ENCODE data around the gene PDE5A. TPM values are rescaled to one million over a fixed set of nuclear protein-coding genes. Genes with fewer than 3 reads are reported as not detected.

Gene PDE5A
- total and polyA plus RNA-seq, 2 donors (not counting 1 experiment from before 2014, with no cell fraction given): 0.49 to 1.4 TPM

GRCh38 chr4:119632216-119632615, 3.6 kb upstream of the PDE5A start:
- Histone ChIP-seq H3K79me2 (ENCODE audit: control insufficient read depth, insufficient read depth, low read length) (no peaks in the 10 kb centered on the region), H3K36me3 (replicated peaks in 1 of 2; ENCODE audit: control extremely low read depth in 1 of 2, control insufficient read depth in 1 of 2, extremely low read depth in 1 of 2, insufficient read depth in 2 of 2, low read length in 1 of 2) (no peaks in the 10 kb centered on the region), H3K27ac (ENCODE audit: low read length in 2 of 2) (no peak overlapping the region), H3K4me3 (ENCODE audit: control extremely low read depth in 1 of 5, extremely low read depth in 1 of 5, insufficient read depth in 1 of 5, low read depth in 2 of 5, low read length in 4 of 5) (no peak overlapping the region), H3K9me3 (ENCODE audit: control extremely low read depth in 1 of 3, control insufficient read depth in 2 of 3, insufficient read depth in 1 of 3, low read length in 2 of 3) (no peaks in the 10 kb centered on the region), H4K20me1 (ENCODE audit: control insufficient read depth, insufficient read depth, low read length, poor library complexity, severe bottlenecking) (no peaks in the 10 kb centered on the region), H3K4me2 (replicated peaks; ENCODE audit: low read depth, low read length, poor library complexity, severe bottlenecking) (no peak overlapping the region), H3K9ac (ENCODE audit: low read length) (no peak overlapping the region), H3K27me3 (replicated peaks in 1 of 4; ENCODE audit: control extremely low read depth in 1 of 4, control insufficient read depth in 3 of 4, insufficient read depth in 4 of 4, low read length in 3 of 4) (peaks cover 0 to 17% (median 8%) of the 10 kb centered on the region in 4 experiments), H3K4me1 (ENCODE audit: control insufficient read depth in 2 of 2, insufficient read depth in 2 of 2, low read length in 2 of 2) (peaks cover 14 to 18% of the 10 kb centered on the region in 2 donors), H2AFZ (ENCODE audit: insufficient read depth, low read depth, low read length, poor library complexity, severe bottlenecking) (no peak overlapping the region)
- CTCF ChIA-PET: no interaction called here
- WGBS (ENCODE audit: insufficient coverage): no CpG with 5 or more reads among the region's 1 CpG
- peaks cover 19% of the 10 kb centered on the region for H3K4me1 Mint-ChIP-seq
- no peaks in the 10 kb centered on the region for H3K9me3 Mint-ChIP-seq (ENCODE audit: insufficient read depth)
- intact Hi-C loops (cut with micrococcal nuclease): no loop called here
- POLR2A ChIA-PET: no interaction called here
- H3K27ac Mint-ChIP-seq: no peak overlapping the region
- no peak for DNase-seq
- no peak overlapping the region for H3K4me3 Mint-ChIP-seq
- peaks cover 33% of the 10 kb centered on the region for H3K27me3 Mint-ChIP-seq
- ATAC-seq (ENCODE audit: low read depth): no peak
- TF ChIP-seq CTCF (IDR thresholded peaks at IDR 0.05): no peak
- no peak for TF ChIP-seq EZH2 (IDR thresholded peaks at IDR 0.05; ENCODE audit: borderline replicate concordance, insufficient read depth, low read depth, low read length, poor library complexity, severe bottlenecking)

GRCh38 chr4:119629142-119629471, 503 bp upstream of the PDE5A start:
- WGBS (ENCODE audit: insufficient coverage): 0% methylated on average over 3 of the region's 12 CpGs
- no peak for DNase-seq

More at GRCh38 chr4:119629142-119629471, 503 bp upstream of the PDE5A start:
- no peak for TF ChIP-seq EZH2 (IDR thresholded peaks at IDR 0.05; ENCODE audit: borderline replicate concordance, insufficient read depth, low read depth, low read length, poor library complexity, severe bottlenecking)
- TF ChIP-seq CTCF (IDR thresholded peaks at IDR 0.05): peak; percentile 43
- ChIA-PET CTCF (interaction anchor here (0.6 to 2.3 kb wide), 14 partner anchors 10 to 883 kb away, joined by 3 to 9 read pairs (median 4); no protein-coding TSS in a partner anchor), POLR2A (interaction anchor here (1.2 kb wide), 1 partner anchor 330 kb away, joined by 5 read pairs; no protein-coding TSS in a partner anchor)
- H3K9ac ChIP-seq (ENCODE audit: low read length): peak overlapping the region; percentile 73
- Mint-ChIP-seq H3K4me1 (peaks cover 26% of the 10 kb centered on the region), H3K4me3 (peak overlapping the region; percentile 87), H3K27ac (no peak overlapping the region), H3K9me3 (ENCODE audit: insufficient read depth) (no peaks in the 10 kb centered on the region), H3K27me3 (peaks cover 19% of the 10 kb centered on the region)
- H3K4me3 ChIP-seq (ENCODE audit: control extremely low read depth in 1 of 5, extremely low read depth in 1 of 5, insufficient read depth in 1 of 5, low read depth in 2 of 5, low read length in 4 of 5): peak overlapping the region; percentile 7 to 77 (median 63)
- H3K27me3 ChIP-seq (replicated peaks in 1 of 4; ENCODE audit: control extremely low read depth in 1 of 4, control insufficient read depth in 3 of 4, insufficient read depth in 4 of 4, low read length in 3 of 4): peaks cover 0 to 26% (median 11%) of the 10 kb centered on the region in 4 experiments
- ATAC-seq (ENCODE audit: low read depth): peak; percentile 19
- H3K79me2 ChIP-seq (ENCODE audit: control insufficient read depth, insufficient read depth, low read length): no peaks in the 10 kb centered on the region
- intact Hi-C loops (cut with micrococcal nuclease): loop anchor here (1.0 to 5.0 kb wide), 5 partner anchors 332 to 867 kb away; partner anchors contain the start of genes SEC24D and USP53
- H3K36me3 ChIP-seq (replicated peaks in 1 of 2; ENCODE audit: control extremely low read depth in 1 of 2, control insufficient read depth in 1 of 2, extremely low read depth in 1 of 2, insufficient read depth in 2 of 2, low read length in 1 of 2): no peaks in the 10 kb centered on the region
- H3K27ac ChIP-seq (ENCODE audit: low read length in 2 of 2): no peak overlapping the region
- no peaks in the 10 kb centered on the region for H3K9me3 ChIP-seq (ENCODE audit: control extremely low read depth in 1 of 3, control insufficient read depth in 2 of 3, insufficient read depth in 1 of 3, low read length in 2 of 3)
- peak overlapping the region; percentile 95 for H2AFZ ChIP-seq (ENCODE audit: insufficient read depth, low read depth, low read length, poor library complexity, severe bottlenecking)
- H4K20me1 ChIP-seq (ENCODE audit: control insufficient read depth, insufficient read depth, low read length, poor library complexity, severe bottlenecking): no peaks in the 10 kb centered on the region
- peaks cover 18 to 26% of the 10 kb centered on the region in 2 donors for H3K4me1 ChIP-seq (ENCODE audit: control insufficient read depth in 2 of 2, insufficient read depth in 2 of 2, low read length in 2 of 2)
- peak overlapping the region; percentile 99 for H3K4me2 ChIP-seq (replicated peaks; ENCODE audit: low read depth, low read length, poor library complexity, severe bottlenecking)
